ENCODE measurements around the gene VILL.
"Not testable (repeated sequence)": the region's sequence is repeated elsewhere in the genome, so short reads cannot be mapped to it uniquely, and the experiment has no call there.

The VILL gene

DNA sequence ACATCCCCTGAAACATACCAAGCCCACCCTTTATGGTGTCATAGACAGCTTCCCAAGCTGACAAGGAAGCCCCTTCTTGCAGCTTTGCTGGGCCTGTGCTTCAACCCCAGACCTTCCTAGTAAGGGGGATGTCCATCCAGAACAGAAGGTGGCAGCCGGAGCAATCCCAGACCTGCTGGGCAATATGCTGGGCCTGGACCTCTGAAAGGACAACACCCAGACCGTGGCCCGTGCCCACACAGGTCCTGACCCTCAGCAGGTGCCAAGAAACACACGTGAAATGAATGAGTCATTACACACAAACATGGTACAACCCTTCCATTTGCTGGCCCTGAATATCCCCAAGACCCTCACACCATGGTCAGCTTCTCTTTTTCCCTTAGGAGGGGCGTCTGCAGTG lies 19.8 kb upstream of the VILL start:
- Histone ChIP-seq H3K36me3 (ENCODE audit: insufficient read depth, low read length) (0 out of 2 replicates have a peak, but pooled peaks cover 2% of the 10 kb centered on the region), H3K9me3 (ENCODE audit: control insufficient read depth, insufficient read depth, low read length) (no peaks in the 10 kb centered on the region), H3K9ac (ENCODE audit: low read depth, low read length) (no peak overlapping the region), H3K4me1 (ENCODE audit: insufficient read depth, low read length) (no peaks in the 10 kb centered on the region)

DNA sequence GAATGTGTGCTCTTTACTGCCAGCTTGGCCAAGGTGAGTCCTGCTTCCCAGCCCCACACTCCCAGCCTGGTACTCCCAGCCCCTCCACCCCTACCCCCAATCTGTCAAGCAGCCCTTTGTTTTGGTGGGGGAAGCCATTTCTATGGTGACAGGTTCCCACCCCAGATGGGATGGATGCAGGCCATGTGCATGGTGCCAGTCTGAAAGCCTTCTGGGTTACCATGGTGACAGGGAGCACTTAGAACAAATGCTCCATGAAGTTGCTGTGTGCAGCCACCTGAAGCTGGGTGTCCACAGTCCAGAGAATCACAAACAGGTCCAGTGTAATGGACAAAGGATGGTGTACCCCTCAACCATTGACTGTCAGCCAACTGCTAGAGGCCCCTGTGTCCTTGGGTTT lies 19.1 kb upstream of the VILL start:
- H3K4me1 ChIP-seq (ENCODE audit: insufficient read depth, low read length), result no peaks in the 10 kb centered on the region
- no peaks in the 10 kb centered on the region for H3K9me3 ChIP-seq (ENCODE audit: control insufficient read depth, insufficient read depth, low read length)
- peaks cover 5% of the 10 kb centered on the region; the same call in 1 of the 2 replicates for H3K36me3 ChIP-seq (ENCODE audit: insufficient read depth, low read length)
- H3K9ac ChIP-seq (ENCODE audit: low read depth, low read length), result no peak overlapping the region

DNA sequence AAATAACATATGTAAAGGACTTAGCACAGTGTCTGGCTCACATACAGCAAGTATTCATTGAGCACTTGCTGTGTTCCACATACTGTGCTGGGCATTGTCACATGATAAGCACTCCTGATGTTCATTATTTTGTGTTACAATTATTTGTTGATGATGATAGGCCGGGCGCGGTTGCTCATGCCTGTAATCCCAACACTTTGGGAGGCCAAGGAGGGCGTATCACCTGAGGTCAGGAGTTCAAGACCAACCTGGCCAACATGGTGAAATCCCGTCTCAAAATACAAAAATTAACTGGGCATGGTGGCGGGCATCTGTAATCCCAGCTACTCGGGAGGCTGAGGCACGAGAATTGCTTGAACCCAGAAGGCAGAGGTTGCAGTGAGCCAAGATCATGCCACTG lies 18.5 kb upstream of the VILL start:
- not testable (repeated sequence) for H3K9me3 ChIP-seq (ENCODE audit: control insufficient read depth, insufficient read depth, low read length); H3K9ac ChIP-seq (ENCODE audit: low read depth, low read length); H3K36me3 ChIP-seq (ENCODE audit: insufficient read depth, low read length); H3K4me1 ChIP-seq (ENCODE audit: insufficient read depth, low read length)

DNA sequence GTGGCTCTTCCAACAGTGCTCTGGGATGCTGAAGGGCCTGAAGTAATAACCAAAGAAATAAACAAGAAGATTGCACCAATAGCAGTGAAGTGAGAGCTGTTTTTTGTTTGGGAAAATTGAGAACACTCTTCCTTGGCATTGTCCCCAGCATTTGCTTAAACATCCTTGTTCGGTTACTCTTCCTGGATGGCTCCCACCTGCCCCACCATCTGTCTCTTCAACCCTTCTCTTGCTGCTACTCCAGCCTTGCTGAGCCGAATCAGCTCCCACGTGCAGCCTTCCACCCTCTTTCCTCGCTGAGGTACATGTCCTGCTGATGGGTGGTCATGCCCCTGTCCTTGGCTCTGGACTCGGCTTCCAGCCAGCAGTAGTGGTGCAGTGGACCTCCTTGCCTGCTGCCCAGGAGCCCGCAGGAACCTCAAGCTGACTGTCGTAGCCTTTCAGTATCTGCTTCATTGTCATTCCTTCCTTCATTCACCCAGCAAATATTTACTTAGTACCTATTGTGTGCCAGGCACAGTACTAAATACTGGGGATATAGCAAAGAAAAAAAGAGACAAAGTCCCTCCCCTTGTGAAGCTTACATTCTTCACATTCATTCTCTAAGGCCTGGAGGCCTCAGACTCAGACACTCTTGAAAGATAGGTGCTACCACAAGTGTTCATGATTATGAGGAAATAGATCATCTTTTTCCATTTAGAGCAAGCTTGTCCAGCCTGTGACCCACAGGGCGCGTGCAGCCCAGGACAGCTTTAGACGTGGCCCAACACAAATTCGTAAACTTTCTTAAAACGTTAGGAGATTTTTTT lies 17.1 kb upstream of the VILL start:
- Histone ChIP-seq H3K9me3 (ENCODE audit: control insufficient read depth, insufficient read depth, low read length) (no peaks in the 10 kb centered on the region), H3K9ac (ENCODE audit: low read depth, low read length) (no peak overlapping the region), H3K4me1 (ENCODE audit: insufficient read depth, low read length) (no peaks in the 10 kb centered on the region), H3K36me3 (ENCODE audit: insufficient read depth, low read length) (peaks cover 7% of the 10 kb centered on the region; the same call in 1 of the 2 replicates)

DNA sequence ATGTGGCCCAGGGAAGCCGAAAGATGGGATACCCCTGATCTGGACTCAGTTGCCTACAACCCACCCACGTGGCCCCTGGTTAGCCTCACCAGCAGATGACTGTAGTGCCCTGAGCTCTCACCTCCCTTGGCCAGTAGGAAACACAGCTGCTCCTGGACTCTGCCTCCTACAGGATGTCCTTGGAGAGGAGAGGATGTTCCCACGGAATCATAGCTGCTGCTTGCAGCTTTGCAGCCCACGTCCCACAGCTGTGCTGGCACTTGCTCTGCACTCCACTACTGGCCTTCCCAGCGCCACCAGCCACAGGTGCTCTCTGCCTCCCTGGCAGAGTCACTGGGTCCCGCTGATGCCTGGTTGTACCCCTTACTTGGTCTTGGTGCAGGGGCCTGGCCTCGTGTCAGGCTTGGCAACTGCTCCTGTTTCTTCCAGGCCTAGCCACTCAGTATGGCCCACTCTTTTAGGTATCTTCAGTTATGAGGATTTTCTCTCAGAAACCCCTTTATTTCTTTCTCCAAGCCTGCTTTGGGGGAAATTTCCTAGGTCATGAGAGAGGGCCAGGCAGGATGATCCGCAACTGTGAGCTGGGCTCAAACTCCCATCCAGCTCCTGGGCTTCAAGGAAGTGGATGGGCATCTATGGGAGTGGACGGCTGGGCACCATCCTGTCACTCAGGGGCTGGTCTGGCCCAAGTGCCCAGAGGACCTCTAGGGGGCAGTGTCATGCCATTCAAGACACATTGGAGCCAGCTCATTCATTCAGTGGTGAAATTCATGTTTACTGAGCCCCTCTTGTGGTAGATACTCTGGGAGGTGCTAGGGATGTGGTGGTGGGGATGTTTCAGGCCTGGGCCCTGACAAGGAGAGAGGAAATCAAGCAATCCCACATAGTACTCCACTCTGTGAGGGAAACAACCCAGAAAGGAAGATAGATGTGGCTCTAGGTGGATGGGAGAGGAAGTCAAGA lies 16.2 kb upstream of the VILL start:
- no peaks in the 10 kb centered on the region for H3K9me3 ChIP-seq (ENCODE audit: control insufficient read depth, insufficient read depth, low read length)
- no peaks in the 10 kb centered on the region for H3K4me1 ChIP-seq (ENCODE audit: insufficient read depth, low read length)
- H3K9ac ChIP-seq (ENCODE audit: low read depth, low read length), result no peak overlapping the region
- H3K36me3 ChIP-seq (ENCODE audit: insufficient read depth, low read length), result peaks cover 7% of the 10 kb centered on the region; the same call in 1 of the 2 replicates

DNA sequence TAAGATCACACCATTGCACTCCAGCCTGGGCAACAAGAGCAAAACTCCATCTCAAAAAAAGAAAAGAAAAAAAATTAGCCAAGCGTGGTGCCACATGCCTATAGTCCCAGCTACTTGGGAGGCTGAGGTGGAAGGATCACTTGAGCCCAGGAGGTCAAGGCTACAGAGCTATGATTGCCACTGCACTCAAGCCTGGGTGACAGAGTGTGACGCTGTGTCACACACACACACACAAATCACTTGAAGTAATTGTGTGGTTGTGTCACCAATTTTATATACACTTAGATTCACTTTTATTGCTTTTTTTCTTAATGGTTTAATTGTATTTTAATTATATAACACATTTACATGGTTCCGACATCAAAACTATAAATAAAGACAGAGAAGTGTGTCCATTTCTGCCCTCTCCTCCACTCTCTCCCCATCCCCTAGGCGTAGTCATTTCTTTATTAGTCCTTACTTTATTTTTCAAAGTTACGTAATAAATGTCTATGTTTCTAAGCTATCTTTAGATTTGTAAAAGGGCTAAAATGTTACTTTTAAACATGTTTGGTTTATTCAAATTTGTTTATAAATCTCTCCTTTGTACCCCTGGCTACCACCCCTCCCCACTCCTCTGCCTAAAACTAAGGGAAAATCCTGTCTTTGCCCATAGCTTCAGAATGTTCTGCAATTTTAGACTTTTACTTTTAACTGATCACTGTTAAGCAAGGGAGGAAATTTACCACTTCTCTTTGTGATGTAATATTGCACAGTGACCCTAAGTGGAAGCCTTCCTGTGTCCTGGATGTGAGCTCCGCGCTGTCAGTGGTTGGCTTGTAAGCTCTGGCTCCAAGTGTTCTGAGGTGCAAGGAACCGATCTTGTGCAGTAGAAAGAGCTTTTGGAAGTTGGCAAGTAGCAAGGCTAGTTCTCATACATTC lies 10.8 kb upstream of the VILL start:
- Histone ChIP-seq H3K36me3 (ENCODE audit: insufficient read depth, low read length) (peaks cover 14% of the 10 kb centered on the region; the same call in 1 of the 2 replicates), H3K9me3 (ENCODE audit: control insufficient read depth, insufficient read depth, low read length) (no peaks in the 10 kb centered on the region), H3K9ac (ENCODE audit: low read depth, low read length) (no peak overlapping the region), H3K4me1 (ENCODE audit: insufficient read depth, low read length) (no peaks in the 10 kb centered on the region)

DNA sequence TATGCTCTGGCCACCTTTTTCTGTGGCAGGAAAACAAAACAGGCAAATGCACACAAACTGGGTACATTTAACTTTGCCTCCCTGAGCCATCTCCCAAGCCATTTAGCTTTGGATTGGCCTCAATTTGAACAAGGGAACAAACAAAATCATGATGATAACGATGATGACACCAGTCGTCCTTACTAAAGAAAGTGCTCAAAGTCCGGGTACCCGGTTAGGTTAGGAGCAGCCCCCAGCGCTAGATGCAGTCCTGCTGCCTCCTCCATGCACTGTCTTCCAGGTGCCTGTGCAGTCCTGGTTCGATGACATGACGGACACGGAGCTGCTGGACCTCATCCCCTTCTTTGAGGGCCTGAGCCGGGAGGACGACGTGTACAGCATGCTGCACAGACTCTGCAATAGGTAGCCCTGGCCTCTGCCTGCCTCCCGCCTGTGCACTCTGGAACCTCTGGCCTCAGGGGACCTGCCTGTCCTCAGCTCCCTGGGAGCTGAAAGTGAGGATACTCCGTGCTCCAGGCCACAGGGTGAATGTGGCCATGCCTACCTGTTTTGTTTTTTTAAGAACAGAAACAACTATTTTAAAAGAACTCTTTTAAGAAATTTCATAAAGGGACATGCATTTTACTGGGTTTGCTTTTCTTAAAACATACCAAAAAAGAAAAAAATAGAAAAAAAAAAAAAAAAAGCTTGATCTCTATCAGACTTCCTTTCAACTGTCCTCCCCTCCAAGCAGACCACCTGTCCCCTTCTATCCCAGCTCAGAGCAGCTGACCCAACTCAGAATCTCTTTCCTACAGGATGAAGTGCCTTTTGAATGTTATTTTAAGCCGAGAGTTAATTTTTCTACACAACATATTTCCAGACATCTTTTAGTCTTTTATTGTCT lies 9.9 kb upstream of the VILL start:
- peaks cover 13% of the 10 kb centered on the region; the same call in 1 of the 2 replicates for H3K36me3 ChIP-seq (ENCODE audit: insufficient read depth, low read length)
- no peaks in the 10 kb centered on the region for H3K4me1 ChIP-seq (ENCODE audit: insufficient read depth, low read length)
- no peaks in the 10 kb centered on the region for H3K9me3 ChIP-seq (ENCODE audit: control insufficient read depth, insufficient read depth, low read length)
- no peak overlapping the region for H3K9ac ChIP-seq (ENCODE audit: low read depth, low read length)

DNA sequence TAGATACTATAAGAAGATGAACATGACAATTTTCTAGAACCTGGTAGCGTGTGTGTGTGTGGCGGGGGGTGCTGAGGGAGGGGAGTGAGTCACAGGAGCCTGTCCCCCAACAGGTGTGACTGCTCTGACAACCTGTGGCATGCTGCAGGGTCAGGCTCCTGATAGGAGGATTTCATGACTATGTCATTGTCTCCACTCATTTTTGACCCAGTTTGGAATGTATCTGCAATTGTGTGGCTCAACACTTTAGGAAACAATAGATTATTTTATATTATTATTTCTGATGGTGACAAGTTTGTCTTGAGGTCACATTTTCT lies 9.3 kb upstream of the VILL start:
- Histone ChIP-seq H3K36me3 (ENCODE audit: insufficient read depth, low read length) (peaks cover 10% of the 10 kb centered on the region; the same call in 1 of the 2 replicates), H3K9me3 (ENCODE audit: control insufficient read depth, insufficient read depth, low read length) (no peaks in the 10 kb centered on the region), H3K4me1 (ENCODE audit: insufficient read depth, low read length) (no peaks in the 10 kb centered on the region), H3K9ac (ENCODE audit: low read depth, low read length) (no peak overlapping the region)

DNA sequence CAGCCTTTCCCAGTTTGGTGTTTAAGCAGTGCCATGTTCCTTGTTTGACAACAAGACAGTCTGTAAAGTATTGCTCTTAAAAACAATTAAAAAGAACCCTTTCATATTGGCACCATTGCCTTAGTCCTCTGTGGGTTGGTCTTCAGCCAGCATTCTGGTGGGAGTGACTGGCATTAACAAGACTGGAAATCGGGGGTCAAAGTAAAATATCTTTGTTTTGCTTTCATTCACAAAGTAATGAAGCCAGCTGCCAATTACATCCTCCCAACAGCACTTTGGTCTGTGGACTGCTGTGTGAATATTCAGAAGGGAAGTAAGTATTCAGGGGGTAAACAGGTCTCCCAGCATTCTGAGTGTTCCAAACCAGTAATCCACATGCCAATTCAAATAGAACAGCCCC lies 8.3 kb upstream of the VILL start:
- H3K9me3 ChIP-seq (ENCODE audit: control insufficient read depth, insufficient read depth, low read length), result no peaks in the 10 kb centered on the region
- peaks cover 7% of the 10 kb centered on the region; the same call in 1 of the 2 replicates for H3K36me3 ChIP-seq (ENCODE audit: insufficient read depth, low read length)
- no peaks in the 10 kb centered on the region for H3K4me1 ChIP-seq (ENCODE audit: insufficient read depth, low read length)
- no peak overlapping the region for H3K9ac ChIP-seq (ENCODE audit: low read depth, low read length)

DNA sequence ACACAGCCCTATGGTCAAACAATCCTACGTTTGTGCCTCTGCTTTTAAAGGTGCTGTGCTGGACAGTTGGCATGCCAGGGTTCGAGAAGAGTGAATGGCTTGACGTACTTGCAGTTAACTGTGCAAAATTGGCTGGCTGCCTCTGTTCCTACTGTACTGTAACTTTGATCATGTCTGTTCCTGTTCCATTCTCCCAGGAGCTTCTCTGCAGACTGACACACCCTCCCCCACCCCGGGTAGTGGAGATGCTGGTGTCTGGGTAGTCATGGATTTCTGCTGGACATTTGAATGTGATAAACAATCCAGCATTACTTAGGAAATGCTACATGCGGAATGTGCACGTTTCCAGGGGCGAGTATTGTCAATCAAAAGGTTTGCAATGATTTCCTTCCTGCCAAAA lies 6.5 kb upstream of the VILL start:
- Histone ChIP-seq H3K9me3 (ENCODE audit: control insufficient read depth, insufficient read depth, low read length) (no peaks in the 10 kb centered on the region), H3K9ac (ENCODE audit: low read depth, low read length) (no peak overlapping the region), H3K36me3 (ENCODE audit: insufficient read depth, low read length) (peaks cover 7% of the 10 kb centered on the region; the same call in 1 of the 2 replicates), H3K4me1 (ENCODE audit: insufficient read depth, low read length) (no peaks in the 10 kb centered on the region)

DNA sequence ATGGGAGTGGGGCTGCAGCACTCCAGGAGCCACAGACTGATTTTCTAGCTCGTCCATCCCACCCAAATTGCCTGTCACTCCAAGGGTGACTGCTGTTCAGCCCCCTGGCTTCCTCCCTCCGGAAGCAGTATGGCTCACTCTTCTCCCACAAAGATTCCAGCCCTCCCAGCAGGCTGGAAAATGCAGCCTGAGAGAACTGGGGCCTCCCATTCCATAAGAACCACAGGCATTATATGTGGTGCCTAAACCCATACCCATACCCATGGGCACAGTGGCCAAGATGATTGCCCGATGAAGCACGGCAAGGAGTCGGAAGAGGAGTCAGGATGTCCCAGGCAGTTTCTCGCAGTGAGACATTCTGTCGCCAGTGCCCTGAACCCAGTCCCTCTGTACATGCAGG lies 6.0 kb upstream of the VILL start:
- Histone ChIP-seq H3K4me1 (ENCODE audit: insufficient read depth, low read length) (no peaks in the 10 kb centered on the region), H3K36me3 (ENCODE audit: insufficient read depth, low read length) (peaks cover 7% of the 10 kb centered on the region; the same call in 1 of the 2 replicates), H3K9me3 (ENCODE audit: control insufficient read depth, insufficient read depth, low read length) (no peaks in the 10 kb centered on the region), H3K9ac (ENCODE audit: low read depth, low read length) (no peak overlapping the region)

DNA sequence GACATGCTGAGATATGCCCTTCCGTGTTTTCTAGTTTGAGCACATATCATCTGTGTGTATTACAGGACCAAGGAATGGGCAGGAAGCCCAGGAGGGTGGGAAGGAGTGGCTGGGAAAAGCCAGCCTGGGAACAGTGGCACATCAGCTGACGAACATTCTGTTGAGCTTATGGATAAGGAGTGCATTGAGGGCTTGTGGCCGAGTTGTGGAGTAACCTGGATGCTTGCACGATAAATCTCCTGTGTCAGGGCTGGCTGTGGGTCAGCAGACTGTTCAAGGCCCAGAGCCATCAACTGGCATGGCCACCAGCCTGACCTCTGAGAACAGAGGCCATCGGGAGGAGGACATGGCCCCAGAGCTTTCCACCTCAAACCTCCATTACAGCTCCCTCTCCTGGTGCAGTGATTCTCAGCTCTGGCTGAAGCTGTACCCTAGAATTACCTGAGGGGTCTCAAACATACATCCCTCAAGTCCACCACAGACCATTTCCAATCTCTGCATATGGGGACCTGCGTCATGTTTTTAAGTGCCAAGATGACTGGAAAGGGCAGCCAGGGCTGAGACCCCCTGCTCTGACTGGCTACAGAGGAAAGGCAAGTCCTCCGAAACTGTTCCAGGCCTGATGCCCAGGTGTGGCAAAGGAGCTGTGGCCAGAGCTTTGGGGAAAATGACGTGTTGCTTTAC lies 4.8 kb upstream of the VILL start:
- Histone ChIP-seq H3K36me3 (ENCODE audit: insufficient read depth, low read length) (0 out of 2 replicates have a peak, but pooled peaks cover 2% of the 10 kb centered on the region), H3K9me3 (ENCODE audit: control insufficient read depth, insufficient read depth, low read length) (no peaks in the 10 kb centered on the region), H3K9ac (ENCODE audit: low read depth, low read length) (no peak overlapping the region), H3K4me1 (ENCODE audit: insufficient read depth, low read length) (no peaks in the 10 kb centered on the region)

All from ES-I3 (cell line).